GM12875 (cell line): ENCODE data around the gene CD300LF.

ENCODE experiments used
- H3K4me3 ChIP-seq: one replicate; pipeline ENCODE4 v1.5.1; 2011; ENCODE audit warnings: low read depth, low read length, control low read depth
- CTCF ChIP-seq: IDR thresholded peaks from 2 replicates; pipeline ENCODE4 v1.5.1; 2011; ENCODE audit warnings: low read depth, mild to moderate bottlenecking, control low read depth, inconsistent platforms, low read length, moderate library complexity, borderline replicate concordance; ENCODE audit not compliant: insufficient read depth

CD300LF gene

GRCh38 chr17:74677558-74678466 lies 34.9 kb downstream of the CD300LF start:
- H3K4me3 ChIP-seq: no peak overlapping the region
- no peak for TF ChIP-seq CTCF

- H3K4me3 ChIP-seq: no peak overlapping the region
- TF ChIP-seq CTCF: no peak
These were observed 41.5 kb downstream of the CD300LF start for GRCh38 chr17:74671031-74671771.

- TF ChIP-seq CTCF: no peak
- H3K4me3 ChIP-seq: no peak overlapping the region
These were observed 42.4 kb downstream of the CD300LF start for GRCh38 chr17:74670329-74670728.

GRCh38 chr17:74663561-74663960 lies 49.2 kb downstream of the CD300LF start:
- no peak for TF ChIP-seq CTCF
- no peak overlapping the region for H3K4me3 ChIP-seq

GRCh38 chr17:74659889-74660288 lies 52.8 kb downstream of the CD300LF start:
- no peak overlapping the region for H3K4me3 ChIP-seq
- no peak for TF ChIP-seq CTCF

- no peak overlapping the region for H3K4me3 ChIP-seq
- no peak for TF ChIP-seq CTCF
These were observed 54.1 kb downstream of the CD300LF start for GRCh38 chr17:74658620-74659019.
